22Rv1 (cell line): ENCODE measurements around the gene ARHGAP27.

Experiments
- ZFX ChIP-seq: fragments of 450-650 bp; IDR thresholded peaks from 2 replicates; pipeline ENCODE4 v1.6.1; 2017; ENCODE audit warnings: antibody characterized with exemption, borderline replicate concordance
- TF ChIP-seq, protein P1 (sequence below): fragments of 450-650 bp; IDR thresholded peaks from 2 replicates; pipeline ENCODE4 v1.5.1; 2017; ENCODE audit warnings: mild to moderate bottlenecking

DNA sequence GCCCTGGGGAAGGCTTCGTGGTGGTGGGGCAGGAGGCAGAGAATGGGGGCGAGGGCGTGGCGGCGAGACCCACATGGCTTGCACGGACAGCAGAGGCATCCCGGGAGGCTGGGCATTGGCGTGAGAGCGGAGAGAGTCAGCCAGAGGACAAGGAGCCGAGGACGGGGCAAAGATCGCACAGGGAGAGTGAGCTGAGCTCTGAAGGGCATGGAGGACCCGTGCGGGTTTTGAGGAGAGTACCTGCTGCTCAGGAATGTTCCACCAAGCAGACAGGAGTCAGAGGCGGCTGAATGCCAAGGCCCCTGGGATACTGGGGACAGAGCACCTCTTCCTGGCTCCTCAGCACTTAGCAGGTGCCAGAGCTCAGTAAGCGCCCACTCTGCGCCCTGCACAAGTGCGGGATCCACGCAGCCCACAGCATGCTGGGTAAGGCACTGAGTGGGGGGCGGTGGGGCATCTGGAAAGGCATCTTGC is 47.8 kb downstream of the ARHGAP27 start:
- TF ChIP-seq, protein P1, sequence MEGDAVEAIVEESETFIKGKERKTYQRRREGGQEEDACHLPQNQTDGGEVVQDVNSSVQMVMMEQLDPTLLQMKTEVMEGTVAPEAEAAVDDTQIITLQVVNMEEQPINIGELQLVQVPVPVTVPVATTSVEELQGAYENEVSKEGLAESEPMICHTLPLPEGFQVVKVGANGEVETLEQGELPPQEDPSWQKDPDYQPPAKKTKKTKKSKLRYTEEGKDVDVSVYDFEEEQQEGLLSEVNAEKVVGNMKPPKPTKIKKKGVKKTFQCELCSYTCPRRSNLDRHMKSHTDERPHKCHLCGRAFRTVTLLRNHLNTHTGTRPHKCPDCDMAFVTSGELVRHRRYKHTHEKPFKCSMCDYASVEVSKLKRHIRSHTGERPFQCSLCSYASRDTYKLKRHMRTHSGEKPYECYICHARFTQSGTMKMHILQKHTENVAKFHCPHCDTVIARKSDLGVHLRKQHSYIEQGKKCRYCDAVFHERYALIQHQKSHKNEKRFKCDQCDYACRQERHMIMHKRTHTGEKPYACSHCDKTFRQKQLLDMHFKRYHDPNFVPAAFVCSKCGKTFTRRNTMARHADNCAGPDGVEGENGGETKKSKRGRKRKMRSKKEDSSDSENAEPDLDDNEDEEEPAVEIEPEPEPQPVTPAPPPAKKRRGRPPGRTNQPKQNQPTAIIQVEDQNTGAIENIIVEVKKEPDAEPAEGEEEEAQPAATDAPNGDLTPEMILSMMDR: no peak
- TF ChIP-seq ZFX: no peak
